GM12873 (cell line): ENCODE data around the gene SLC8B1.

ENCODE experiments used
- CTCF ChIP-seq: IDR thresholded peaks from 2 replicates; pipeline ENCODE4 v1.5.1; 2012; ENCODE audit warnings: low read depth, mild to moderate bottlenecking, moderate library complexity, low read length, control low read depth; ENCODE audit not compliant: insufficient read depth; ENCODE audit errors: missing control alignments

SLC8B1 gene

GRCh38 chr12:113334786-113335539, at the start of gene SLC8B1:
Gene SLC8B1, minus strand, starts transcription at chr12:113335109. Its CDS starts 2,231 bp downstream, at chr12:113332878.
- TF ChIP-seq CTCF, result no peak

GRCh38 chr12:113382206-113382605, 47.3 kb upstream of the SLC8B1 start:
- TF ChIP-seq CTCF, result no peak

GRCh38 chr12:113381220-113381619, 46.3 kb upstream of the SLC8B1 start:
- no peak for TF ChIP-seq CTCF

- TF ChIP-seq CTCF, result peak; percentile 8
These were observed 43.4 kb upstream of the SLC8B1 start for GRCh38 chr12:113378291-113378690.

GRCh38 chr12:113374823-113375428, 40.0 kb upstream of the SLC8B1 start:
- no peak for TF ChIP-seq CTCF

- no peak for TF ChIP-seq CTCF
These were observed 39.1 kb upstream of the SLC8B1 start for GRCh38 chr12:113373969-113374368.

- TF ChIP-seq CTCF, result no peak
These were observed 38.5 kb upstream of the SLC8B1 start for GRCh38 chr12:113373440-113373839.
